GM12801 (cell line): ENCODE data around the gene C15orf62.

Experiments used
- TF ChIP-seq, protein P1 (sequence below): IDR thresholded peaks from one replicate; pipeline ENCODE4 v1.5.1; 2011; ENCODE audit warnings: control low read depth; ENCODE audit not compliant: insufficient read length; ENCODE audit errors: extremely low read depth

C15orf62 gene

DNA sequence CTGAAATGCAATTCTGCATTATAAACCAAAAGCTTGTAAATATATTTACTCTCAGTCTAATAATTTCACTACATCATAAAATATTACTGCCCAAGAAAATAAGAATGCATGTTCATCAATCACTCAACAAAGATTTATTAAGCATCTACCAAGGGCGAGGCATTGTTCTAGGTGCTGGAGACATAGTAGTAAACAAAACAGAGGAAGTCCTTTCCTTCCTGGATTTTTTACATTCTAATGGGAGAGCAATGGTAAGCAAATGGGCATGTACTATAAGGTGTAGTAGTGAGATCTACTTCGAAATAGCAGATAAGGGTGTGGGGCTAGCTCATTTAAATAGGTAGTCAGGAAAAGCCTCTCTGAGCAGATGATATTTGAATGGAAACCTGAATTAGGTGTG lies 26.3 kb downstream of the C15orf62 start:
- TF ChIP-seq, protein P1, sequence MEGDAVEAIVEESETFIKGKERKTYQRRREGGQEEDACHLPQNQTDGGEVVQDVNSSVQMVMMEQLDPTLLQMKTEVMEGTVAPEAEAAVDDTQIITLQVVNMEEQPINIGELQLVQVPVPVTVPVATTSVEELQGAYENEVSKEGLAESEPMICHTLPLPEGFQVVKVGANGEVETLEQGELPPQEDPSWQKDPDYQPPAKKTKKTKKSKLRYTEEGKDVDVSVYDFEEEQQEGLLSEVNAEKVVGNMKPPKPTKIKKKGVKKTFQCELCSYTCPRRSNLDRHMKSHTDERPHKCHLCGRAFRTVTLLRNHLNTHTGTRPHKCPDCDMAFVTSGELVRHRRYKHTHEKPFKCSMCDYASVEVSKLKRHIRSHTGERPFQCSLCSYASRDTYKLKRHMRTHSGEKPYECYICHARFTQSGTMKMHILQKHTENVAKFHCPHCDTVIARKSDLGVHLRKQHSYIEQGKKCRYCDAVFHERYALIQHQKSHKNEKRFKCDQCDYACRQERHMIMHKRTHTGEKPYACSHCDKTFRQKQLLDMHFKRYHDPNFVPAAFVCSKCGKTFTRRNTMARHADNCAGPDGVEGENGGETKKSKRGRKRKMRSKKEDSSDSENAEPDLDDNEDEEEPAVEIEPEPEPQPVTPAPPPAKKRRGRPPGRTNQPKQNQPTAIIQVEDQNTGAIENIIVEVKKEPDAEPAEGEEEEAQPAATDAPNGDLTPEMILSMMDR, result no peak

DNA sequence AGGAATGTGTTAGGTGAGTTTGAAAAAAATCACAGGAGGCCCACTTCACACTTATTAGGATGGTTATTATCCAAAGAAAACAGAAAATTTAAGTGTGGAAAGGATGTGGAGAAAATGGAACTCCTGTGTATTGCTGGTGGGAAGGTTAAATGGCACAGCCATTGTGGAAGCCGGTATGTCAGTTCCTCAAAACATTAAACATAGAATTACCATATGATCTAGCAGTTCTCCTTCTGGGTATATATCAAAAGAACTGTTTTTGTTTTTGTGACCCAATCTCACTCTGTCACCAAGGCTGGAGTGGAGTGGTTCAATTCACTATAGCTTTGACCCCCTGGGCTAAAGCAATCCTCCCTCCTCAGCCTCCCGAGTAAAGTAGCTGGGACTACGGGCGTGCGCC lies 26.7 kb downstream of the C15orf62 start:
- TF ChIP-seq, protein P1, result no peak

DNA sequence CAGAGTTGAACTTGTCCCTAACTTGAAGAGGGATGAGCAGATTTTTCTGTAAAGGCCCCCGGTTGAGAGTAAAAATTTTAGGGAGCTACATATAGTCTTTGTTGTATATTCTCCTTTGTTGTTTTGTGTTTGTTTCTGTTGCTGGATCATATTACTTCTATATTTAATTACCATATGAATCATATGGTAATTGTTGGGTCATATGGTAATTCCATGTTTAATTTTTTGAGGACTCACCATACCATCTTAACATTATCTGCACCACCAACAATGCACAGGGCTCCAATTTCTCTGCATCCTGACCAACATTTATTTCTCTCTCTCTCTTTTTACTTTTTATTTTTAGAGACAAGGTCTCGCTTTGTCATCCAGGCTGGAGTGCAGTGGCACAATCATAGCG lies 29.7 kb downstream of the C15orf62 start:
- TF ChIP-seq, protein P1, result no peak

DNA sequence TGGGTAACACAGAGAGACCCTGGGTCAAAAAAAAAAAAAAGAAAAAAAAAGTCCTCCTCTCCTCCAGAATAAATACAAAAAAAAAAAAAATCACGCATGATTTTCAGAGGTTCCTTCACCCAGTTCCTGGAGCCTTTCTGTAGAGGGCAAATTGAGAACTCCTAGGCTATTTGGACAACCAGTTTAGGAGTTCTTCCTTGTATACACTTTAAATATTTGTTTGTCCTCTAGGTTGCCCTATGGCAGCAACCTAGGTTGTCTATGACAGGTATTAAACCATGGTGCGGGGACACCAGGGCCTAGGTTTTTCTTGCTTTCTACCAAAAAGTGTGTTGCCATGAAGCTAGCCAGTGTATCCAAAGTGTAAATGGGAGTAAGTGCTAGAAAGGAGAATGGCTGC lies 33.3 kb downstream of the C15orf62 start:
- TF ChIP-seq, protein P1, result no peak

DNA sequence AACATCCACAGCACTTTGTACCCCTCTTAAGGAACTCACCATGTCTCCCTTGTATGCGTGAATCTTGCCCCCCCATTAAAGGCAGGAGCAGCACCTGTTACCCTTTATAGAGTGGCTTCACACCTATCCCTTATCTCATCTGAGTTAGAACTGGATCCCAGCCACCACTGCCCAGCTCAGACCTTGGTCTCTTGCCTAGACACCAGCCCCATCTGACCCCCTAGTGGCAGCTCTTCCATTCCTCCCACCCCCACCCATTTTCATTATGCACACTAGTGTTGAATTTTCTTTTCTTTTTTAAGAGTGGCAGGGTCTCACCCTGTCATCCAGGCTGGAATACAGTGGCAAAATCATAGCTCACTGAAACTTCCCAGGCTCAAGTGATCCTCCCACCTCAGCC lies 33.9 kb downstream of the C15orf62 start:
- TF ChIP-seq, protein P1, result no peak

DNA sequence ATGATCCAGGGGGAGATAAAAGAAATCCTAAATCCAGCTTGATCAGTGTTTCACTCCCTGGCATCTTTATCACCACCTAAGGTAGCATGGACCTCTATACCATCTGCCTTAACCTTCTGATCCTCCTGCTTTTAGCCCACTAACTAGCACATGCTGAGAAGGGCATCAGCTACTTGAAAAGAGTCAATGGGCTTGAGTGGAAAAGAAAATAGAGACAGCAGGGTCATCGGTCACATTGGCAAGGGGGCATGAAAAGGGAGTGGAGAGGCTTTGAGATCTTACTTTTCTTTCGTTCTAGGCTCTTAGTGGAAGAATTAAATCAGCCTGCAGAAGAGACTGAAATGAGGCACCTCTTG lies 36.9 kb downstream of the C15orf62 start:
- TF ChIP-seq, protein P1, result no peak

DNA sequence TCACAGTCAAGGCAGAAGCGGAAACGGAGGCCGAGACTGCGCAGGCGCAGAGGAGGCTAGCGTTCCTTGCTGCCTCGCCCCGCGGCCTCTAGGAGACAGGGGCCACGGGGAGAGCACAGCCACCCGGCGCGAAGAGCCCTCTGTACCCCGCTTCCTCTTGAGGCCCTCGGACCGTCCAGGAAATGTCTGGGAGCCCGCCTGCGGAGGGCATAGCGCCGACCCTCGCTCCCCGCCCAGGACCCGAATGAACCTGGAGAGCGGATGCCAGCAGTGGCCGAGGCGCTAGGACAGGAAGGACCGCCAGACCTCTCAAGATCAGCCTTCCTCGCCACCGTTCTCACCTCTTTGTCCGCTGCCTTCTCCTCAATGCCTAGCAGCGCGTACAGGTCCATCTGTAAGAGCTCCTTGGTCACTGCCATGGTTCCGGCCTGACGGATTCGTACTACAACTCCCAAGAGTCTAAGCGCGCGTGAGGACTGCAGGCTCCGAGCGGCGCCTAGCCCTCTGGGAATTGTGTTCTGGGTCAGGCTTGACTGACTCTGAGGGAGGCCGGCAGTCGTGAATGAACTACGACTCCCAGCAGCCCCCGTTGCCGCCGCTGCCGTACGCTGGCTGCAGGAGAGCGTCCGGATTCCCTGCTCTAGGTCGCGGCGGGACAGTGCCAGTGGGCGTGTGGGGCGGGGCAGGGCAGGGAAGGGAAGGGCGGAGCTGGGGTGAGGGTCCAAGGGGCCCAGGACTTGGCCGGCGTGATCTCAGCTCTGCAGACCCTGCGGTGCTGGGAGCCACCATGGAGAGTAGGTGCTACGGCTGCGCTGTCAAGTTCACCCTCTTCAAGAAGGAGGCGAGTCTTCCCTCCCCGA lies 37.5 kb downstream of the C15orf62 start, which contains the start of the genes DNAJC17 and ZFYVE19:
TSS of gene DNAJC17 (minus strand) at position 446 of the 860 bp plus-strand sequence. CDS start at position 419, 27 bp downstream.
TSS of gene ZFYVE19 (plus strand) at position 62 of the 860 bp plus-strand sequence. CDS start at position 563, 501 bp downstream.
- TF ChIP-seq, protein P1, result no peak
